Mesothelial cell of epicardium (in vitro differentiated cells): ENCODE results near the gene CASQ2. TPM values are rescaled to one million over a fixed set of nuclear protein-coding genes. Genes with fewer than 3 reads are reported as not detected.

Experiments
- DNase-seq, 2 experiments: peaks; one replicate each; pipeline ENCODE4 v3.0.0; 2021; ENCODE audit warnings: low spot score in 2 of 2; ENCODE audit not compliant: unreplicated experiment in 2 of 2
- H3K27ac Mint-ChIP-seq: 2 replicates; pipeline ENCODE4 v1.8.0; 2021; ENCODE audit warnings: mixed read lengths
- H3K27me3 Mint-ChIP-seq: 2 replicates; pipeline ENCODE4 v1.8.0; 2021; ENCODE audit warnings: low read depth, mixed read lengths
- H3K36me3 Mint-ChIP-seq: 2 replicates; pipeline ENCODE4 v1.8.0; 2021; ENCODE audit warnings: mixed read lengths
- H3K4me1 Mint-ChIP-seq: 2 replicates; pipeline ENCODE4 v1.8.0; 2021; ENCODE audit warnings: mixed read lengths
- H3K4me3 Mint-ChIP-seq: 2 replicates; pipeline ENCODE4 v1.8.0; 2021; ENCODE audit warnings: mild to moderate bottlenecking, moderate library complexity, mixed read lengths
- H3K9me3 Mint-ChIP-seq: 2 replicates; pipeline ENCODE4 v1.8.0; 2021; ENCODE audit warnings: mixed read lengths
- total RNA-seq: library from RNA; stranded (reverse); gene quantifications from 3 replicates; pipeline ENCODE4 v1.2.1, GENCODE V29; 2021
- TF ChIP-seq, protein P1 (sequence below): fragments of 200-600 bp; sonication (generic); IDR thresholded peaks from one replicate; pipeline ENCODE4 v1.5.0; 2021; ENCODE audit warnings: antibody characterized with exemption; ENCODE audit not compliant: unreplicated experiment

CASQ2 gene
- total RNA-seq, 1 donor from 2014 or later: 0.13 TPM

DNA sequence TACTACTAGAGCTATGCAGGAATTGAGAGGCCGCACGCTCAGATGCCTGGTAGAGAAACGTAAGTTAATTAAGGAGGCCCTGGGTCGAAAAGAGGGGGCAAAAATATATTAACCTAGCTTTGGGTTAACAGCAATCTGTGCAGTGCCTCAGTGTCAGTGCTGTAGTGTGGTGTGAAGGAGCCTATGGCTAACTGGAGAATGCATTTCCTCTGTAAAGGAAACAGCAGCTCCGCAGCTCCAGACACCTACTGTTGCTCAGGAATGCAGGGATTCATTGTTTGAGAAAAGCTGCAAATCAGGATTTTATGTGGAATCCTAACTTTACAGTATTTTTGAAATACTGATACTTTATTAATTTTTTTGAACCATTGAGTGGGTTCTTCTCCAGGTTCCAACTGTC lies 108.4 kb downstream of the CASQ2 start:
- H3K36me3 Mint-ChIP-seq: peaks cover 24% of the 10 kb centered on the region
- no peak overlapping the region for H3K27ac Mint-ChIP-seq
- no peak overlapping the region for H3K4me3 Mint-ChIP-seq
- H3K9me3 Mint-ChIP-seq: no peaks in the 10 kb centered on the region
- TF ChIP-seq, protein P1, sequence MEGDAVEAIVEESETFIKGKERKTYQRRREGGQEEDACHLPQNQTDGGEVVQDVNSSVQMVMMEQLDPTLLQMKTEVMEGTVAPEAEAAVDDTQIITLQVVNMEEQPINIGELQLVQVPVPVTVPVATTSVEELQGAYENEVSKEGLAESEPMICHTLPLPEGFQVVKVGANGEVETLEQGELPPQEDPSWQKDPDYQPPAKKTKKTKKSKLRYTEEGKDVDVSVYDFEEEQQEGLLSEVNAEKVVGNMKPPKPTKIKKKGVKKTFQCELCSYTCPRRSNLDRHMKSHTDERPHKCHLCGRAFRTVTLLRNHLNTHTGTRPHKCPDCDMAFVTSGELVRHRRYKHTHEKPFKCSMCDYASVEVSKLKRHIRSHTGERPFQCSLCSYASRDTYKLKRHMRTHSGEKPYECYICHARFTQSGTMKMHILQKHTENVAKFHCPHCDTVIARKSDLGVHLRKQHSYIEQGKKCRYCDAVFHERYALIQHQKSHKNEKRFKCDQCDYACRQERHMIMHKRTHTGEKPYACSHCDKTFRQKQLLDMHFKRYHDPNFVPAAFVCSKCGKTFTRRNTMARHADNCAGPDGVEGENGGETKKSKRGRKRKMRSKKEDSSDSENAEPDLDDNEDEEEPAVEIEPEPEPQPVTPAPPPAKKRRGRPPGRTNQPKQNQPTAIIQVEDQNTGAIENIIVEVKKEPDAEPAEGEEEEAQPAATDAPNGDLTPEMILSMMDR: no peak
- no peak for DNase-seq
- H3K4me1 Mint-ChIP-seq: peaks cover 18% of the 10 kb centered on the region
- H3K27me3 Mint-ChIP-seq: no peaks in the 10 kb centered on the region

DNA sequence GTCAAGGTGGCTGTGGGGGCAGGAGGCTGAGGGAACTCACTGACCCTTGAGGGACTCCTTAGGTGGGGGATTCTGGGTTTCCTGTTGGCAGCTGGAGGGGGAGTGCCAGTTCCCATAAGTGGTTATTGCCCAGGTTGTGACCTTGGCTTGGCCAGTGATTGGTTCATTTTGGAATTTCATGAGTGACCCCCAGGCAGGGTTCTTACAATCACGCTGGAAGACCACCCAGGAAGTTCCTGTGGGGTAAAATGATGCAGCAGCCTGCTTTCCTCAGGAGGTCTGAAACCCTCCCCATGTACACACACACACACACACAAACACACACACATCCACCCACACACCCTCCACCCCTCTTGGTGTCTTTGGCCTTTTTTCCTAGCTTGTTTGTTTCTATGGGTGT lies 109.9 kb downstream of the CASQ2 start:
- H3K27ac Mint-ChIP-seq: no peak overlapping the region
- peaks cover 17% of the 10 kb centered on the region for H3K36me3 Mint-ChIP-seq
- H3K4me3 Mint-ChIP-seq: no peak overlapping the region
- peak in 1 of 2 experiments; percentile 25 for DNase-seq
- H3K9me3 Mint-ChIP-seq: no peaks in the 10 kb centered on the region
- TF ChIP-seq, protein P1: no peak
- H3K27me3 Mint-ChIP-seq: no peaks in the 10 kb centered on the region
- peaks cover 30% of the 10 kb centered on the region for H3K4me1 Mint-ChIP-seq

DNA sequence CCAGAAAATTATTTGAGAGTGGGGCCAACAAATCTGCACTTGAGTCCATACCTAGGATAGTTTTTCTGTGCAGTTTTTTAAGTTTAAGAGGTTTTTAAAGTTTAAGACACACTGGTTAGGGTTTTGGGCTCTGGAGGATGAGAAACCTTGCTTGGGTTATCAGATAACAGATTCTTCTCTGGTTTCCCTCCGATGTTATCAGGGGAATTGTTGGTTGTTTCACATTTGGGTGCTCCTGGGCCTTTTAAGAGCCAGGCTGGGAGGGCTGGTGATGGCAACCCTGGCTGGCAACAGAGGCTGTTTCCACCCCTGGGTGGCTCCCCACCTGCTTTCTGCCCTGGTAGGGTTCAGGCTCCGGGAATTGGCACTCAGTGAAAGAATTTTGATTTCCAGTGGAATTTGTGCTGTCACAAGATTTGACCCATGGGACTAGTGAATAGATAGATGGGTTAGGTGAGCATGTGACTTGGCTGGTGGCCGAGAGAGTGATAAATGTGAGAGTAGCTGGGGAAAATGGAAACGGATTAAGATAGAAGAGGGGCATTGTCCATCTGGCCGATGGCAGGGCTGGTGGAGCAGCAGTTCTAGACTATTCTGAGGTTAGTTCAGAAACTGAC lies 111.9 kb downstream of the CASQ2 start:
- Mint-ChIP-seq H3K36me3 (peaks cover 18% of the 10 kb centered on the region), H3K4me1 (peaks cover 32% of the 10 kb centered on the region), H3K27me3 (no peaks in the 10 kb centered on the region), H3K4me3 (no peak overlapping the region), H3K27ac (no peak overlapping the region), H3K9me3 (no peaks in the 10 kb centered on the region)
- DNase-seq: peak in 1 of 2 experiments; percentile 19
- TF ChIP-seq, protein P1: no peak

DNA sequence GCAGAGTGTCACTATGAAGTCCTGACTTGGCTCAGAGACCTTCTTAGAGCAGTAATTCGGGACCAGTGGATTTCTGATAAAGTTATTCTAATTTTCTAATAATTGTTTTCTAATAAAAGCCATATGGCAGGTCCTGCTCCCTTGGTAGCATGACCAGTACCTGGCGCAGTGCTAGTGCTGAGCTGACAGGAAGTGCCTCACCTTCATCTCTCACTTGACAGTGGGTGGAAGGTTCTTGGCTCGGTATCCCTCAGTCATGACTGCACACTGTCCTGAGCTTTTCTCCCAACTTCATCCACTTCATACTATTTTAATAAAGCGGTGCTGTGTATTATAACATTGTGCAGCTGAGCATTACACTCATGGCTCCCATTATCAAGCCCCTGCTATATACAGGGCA lies 112.6 kb downstream of the CASQ2 start:
- TF ChIP-seq, protein P1: no peak
- Mint-ChIP-seq H3K4me3 (no peak overlapping the region), H3K36me3 (peaks cover 16% of the 10 kb centered on the region), H3K27me3 (no peaks in the 10 kb centered on the region), H3K9me3 (no peaks in the 10 kb centered on the region), H3K27ac (no peak overlapping the region), H3K4me1 (peaks cover 37% of the 10 kb centered on the region)
- no peak for DNase-seq

DNA sequence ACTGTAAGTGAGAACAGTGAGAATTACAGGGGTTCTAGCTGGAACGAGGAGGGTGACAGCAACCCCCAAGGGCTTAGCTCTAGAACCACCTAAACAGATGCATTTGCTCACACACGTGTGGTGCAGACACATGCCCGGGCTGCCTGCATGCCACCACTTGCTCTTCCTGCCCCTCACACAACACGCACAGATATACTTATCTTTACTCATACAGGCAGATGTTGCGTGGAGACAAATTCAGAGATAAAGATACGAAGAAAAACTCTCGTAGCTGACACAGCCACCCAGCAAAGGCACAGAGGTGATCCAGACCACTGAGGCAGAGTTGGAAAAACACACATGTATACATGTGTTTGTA lies 113.2 kb downstream of the CASQ2 start:
- DNase-seq: no peak
- Mint-ChIP-seq H3K27me3 (no peaks in the 10 kb centered on the region), H3K4me1 (peaks cover 43% of the 10 kb centered on the region), H3K27ac (peak overlapping the region; percentile 74), H3K36me3 (peaks cover 12% of the 10 kb centered on the region), H3K9me3 (no peaks in the 10 kb centered on the region), H3K4me3 (no peak overlapping the region)
- TF ChIP-seq, protein P1: no peak
